GM12801 (cell line): Measurements from ENCODE around the gene XIST.

ENCODE experiments used
- CTCF ChIP-seq: IDR thresholded peaks from one replicate; pipeline ENCODE4 v1.5.1; 2011; ENCODE audit warnings: control low read depth; ENCODE audit not compliant: insufficient read length; ENCODE audit errors: extremely low read depth

The XIST gene

GRCh38 chrX:73799888-73800287, 52.6 kb downstream of the XIST start:
- no peak for TF ChIP-seq CTCF

- TF ChIP-seq CTCF, result no peak
These were observed 67.0 kb downstream of the XIST start for GRCh38 chrX:73785493-73785892.
